ACC112 (cell line): ENCODE results near the gene PRDM5.

Experiments used
- H2AFZ ChIP-seq: fragments of 200-600 bp; sonication (generic); one replicate; pipeline ENCODE4 v1.6.0; 2017; ENCODE audit warnings: antibody characterized with exemption, low read length; ENCODE audit not compliant: unreplicated experiment
- H3K27ac ChIP-seq: fragments of 200-600 bp; sonication (generic); 2 replicates; pipeline ENCODE4 v1.5.1; 2014; ENCODE audit warnings: low read depth, mild to moderate bottlenecking, antibody characterized with exemption, low read length, moderate library complexity
- H3K27me3 ChIP-seq: fragments of 200-600 bp; sonication (generic); 2 replicates; pipeline ENCODE4 v1.6.1; 2014; ENCODE audit warnings: mild to moderate bottlenecking, antibody characterized with exemption, low read length, moderate library complexity, mixed read lengths; ENCODE audit not compliant: insufficient read depth
- H3K36me3 ChIP-seq: fragments of 200-600 bp; sonication (generic); 2 replicates; pipeline ENCODE4 v1.6.1; 2016; ENCODE audit warnings: mild to moderate bottlenecking, antibody characterized with exemption, low read length, moderate library complexity, mixed read lengths; ENCODE audit not compliant: insufficient read depth
- H3K4me1 ChIP-seq: fragments of 200-600 bp; sonication (generic); one replicate; pipeline ENCODE4 v1.6.1; 2016; ENCODE audit warnings: low read length, mixed read lengths; ENCODE audit not compliant: insufficient read depth, unreplicated experiment, control insufficient read depth
- H3K4me3 ChIP-seq: fragments of 200-600 bp; sonication (generic); 2 replicates; pipeline ENCODE4 v1.5.1; 2014; ENCODE audit warnings: mild to moderate bottlenecking, low read depth, low read length
- H3K79me2 ChIP-seq: fragments of 200-600 bp; sonication (generic); one replicate; pipeline ENCODE4 v1.6.0; 2016; ENCODE audit warnings: low read length; ENCODE audit not compliant: control insufficient read depth, unreplicated experiment, insufficient read depth

The PRDM5 gene

GRCh38 chr4:120927801-120928409 is 5.4 kb upstream of the PRDM5 start:
- H3K27me3 ChIP-seq, result no peaks in the 10 kb centered on the region
- H3K27ac ChIP-seq, result no peak overlapping the region

DNA sequence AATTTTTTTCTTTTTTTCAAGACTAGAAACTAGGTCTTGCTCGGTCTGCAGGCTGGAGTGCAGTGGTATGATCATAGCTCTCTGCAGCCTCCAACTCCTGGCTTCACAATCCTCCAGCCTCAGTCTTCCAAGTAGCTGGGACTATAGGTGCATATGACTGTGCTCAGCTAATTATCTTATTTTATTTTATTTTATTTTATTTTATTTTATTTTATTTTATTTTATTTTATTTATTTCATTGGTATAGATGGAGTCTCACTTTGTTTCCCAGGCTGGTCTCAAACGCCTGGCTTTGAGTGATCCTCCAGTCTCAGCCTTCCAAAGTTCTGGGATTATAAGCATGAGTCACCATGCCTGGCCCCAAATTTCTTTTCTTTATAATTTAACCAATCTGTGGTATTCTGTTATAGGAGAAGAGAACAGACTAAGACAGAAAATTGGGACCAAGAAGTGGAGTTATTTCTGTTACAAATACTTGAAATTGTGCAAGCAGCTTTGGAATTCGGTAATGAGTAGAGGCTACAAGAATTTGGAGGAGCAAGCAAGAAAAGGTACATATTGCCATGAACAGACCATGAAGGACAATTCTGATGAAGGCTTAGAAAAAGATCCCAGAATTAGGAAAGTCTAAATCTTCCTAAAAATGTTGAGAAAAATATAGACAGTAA is 4.0 kb upstream of the PRDM5 start:
- Histone ChIP-seq H3K4me3 (no peak overlapping the region), H3K27me3 (no peaks in the 10 kb centered on the region), H3K27ac (no peak overlapping the region), H3K79me2 (peaks cover under 1% of the 10 kb centered on the region), H2AFZ (no peak overlapping the region), H3K36me3 (no peaks in the 10 kb centered on the region), H3K4me1 (no peaks in the 10 kb centered on the region)

More at GRCh38 chr4:120927801-120928409, 5.4 kb upstream of the PRDM5 start:
- Histone ChIP-seq H3K4me1 (no peaks in the 10 kb centered on the region), H3K79me2 (no peaks in the 10 kb centered on the region), H3K4me3 (no peak overlapping the region), H2AFZ (no peak overlapping the region), H3K36me3 (no peaks in the 10 kb centered on the region)

- Histone ChIP-seq H3K79me2 (peaks cover 14% of the 10 kb centered on the region), H3K27me3 (no peaks in the 10 kb centered on the region), H2AFZ (no peak overlapping the region)
Measured at GRCh38 chr4:120924931-120925330, 2.4 kb upstream of the PRDM5 start.

DNA sequence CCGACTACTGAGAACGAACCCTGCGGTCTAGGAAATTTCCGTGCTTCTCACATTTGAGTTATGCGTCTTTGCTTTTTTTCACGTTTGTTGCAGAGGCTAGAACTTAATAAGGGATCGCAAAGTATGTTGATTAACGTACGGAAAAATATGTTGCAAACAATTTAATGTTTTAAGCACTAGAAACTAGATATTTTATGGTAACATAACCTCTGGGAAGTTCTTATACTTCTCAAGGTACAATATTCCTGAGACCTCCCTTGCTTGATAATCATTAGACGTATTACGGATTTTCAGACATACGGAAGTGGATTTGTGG is 639 bp upstream of the PRDM5 start:
- peaks cover 27% of the 10 kb centered on the region for H3K79me2 ChIP-seq
- peak overlapping the region; percentile 74 for H2AFZ ChIP-seq
- H3K4me1 ChIP-seq, result peaks cover 11% of the 10 kb centered on the region
- no peaks in the 10 kb centered on the region for H3K36me3 ChIP-seq
- peak overlapping the region; percentile 88 for H3K4me3 ChIP-seq
- no peaks in the 10 kb centered on the region for H3K27me3 ChIP-seq
- peak overlapping the region; percentile 62 for H3K27ac ChIP-seq

More at GRCh38 chr4:120924931-120925330, 2.4 kb upstream of the PRDM5 start:
- Histone ChIP-seq H3K4me1 (peaks cover 7% of the 10 kb centered on the region), H3K36me3 (no peaks in the 10 kb centered on the region), H3K27ac (no peak overlapping the region), H3K4me3 (no peak overlapping the region)

- Histone ChIP-seq H3K27ac (peak overlapping the region; percentile 62), H3K4me1 (peaks cover 11% of the 10 kb centered on the region), H2AFZ (peak overlapping the region; percentile 74), H3K27me3 (no peaks in the 10 kb centered on the region), H3K4me3 (peak overlapping the region; percentile 88), H3K79me2 (peaks cover 37% of the 10 kb centered on the region), H3K36me3 (no peaks in the 10 kb centered on the region)
Measured at GRCh38 chr4:120921456-120922380, 808 bp downstream of the PRDM5 start.

DNA sequence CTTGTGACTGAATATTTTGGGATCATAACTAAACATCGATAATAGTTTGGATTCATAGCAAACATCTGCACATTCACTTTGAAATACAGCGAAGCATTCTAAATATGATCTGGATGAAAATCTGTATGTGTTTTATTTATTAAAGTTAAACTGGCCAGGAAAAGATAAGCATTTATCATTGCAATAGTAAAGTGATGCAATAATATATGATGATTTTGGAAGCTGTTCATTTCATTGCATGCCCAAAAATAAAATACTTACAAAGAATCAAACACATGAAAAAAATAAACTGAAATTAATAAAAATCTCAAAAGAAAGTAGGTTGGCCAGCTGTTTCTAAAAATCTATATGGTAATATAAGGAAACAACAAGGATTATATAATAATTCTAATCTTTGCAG is 1.9 kb downstream of the PRDM5 start:
- H3K79me2 ChIP-seq, result peaks cover 44% of the 10 kb centered on the region
- H3K27me3 ChIP-seq, result no peaks in the 10 kb centered on the region
- H3K4me3 ChIP-seq, result peak overlapping the region; percentile 88; the same call in 1 of the 2 replicates
- no peak overlapping the region for H2AFZ ChIP-seq
- no peaks in the 10 kb centered on the region for H3K36me3 ChIP-seq
- H3K27ac ChIP-seq, result no peak overlapping the region
- peaks cover 11% of the 10 kb centered on the region for H3K4me1 ChIP-seq

DNA sequence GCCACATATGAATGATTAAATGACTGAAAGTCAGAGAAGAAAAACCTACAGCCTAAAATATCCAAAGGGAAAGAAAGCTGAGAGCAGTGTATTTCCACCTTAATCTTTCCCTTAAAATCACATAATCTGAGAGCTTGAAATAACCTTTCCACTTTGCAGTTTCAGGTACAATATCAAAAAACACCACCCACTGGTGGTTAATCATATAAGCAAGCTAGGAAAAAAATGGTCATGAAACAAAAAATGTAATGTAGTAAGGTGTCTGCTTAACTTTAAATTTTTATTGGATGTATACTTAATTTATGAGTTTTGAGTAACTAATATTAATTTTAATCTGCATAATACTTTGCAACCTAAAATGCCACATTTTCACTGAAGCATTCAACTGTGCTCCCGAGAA is 3.2 kb downstream of the PRDM5 start:
- no peak overlapping the region for H3K4me3 ChIP-seq
- no peaks in the 10 kb centered on the region for H3K27me3 ChIP-seq
- H3K36me3 ChIP-seq, result no peaks in the 10 kb centered on the region
- H3K4me1 ChIP-seq, result peaks cover 11% of the 10 kb centered on the region
- H3K27ac ChIP-seq, result no peak overlapping the region
- H2AFZ ChIP-seq, result no peak overlapping the region
- peaks cover 54% of the 10 kb centered on the region for H3K79me2 ChIP-seq

GRCh38 chr4:120918788-120919187 is 3.7 kb downstream of the PRDM5 start:
- no peak overlapping the region for H3K4me3 ChIP-seq
- no peaks in the 10 kb centered on the region for H3K27me3 ChIP-seq
- peaks cover 57% of the 10 kb centered on the region for H3K79me2 ChIP-seq
- no peak overlapping the region for H3K27ac ChIP-seq
- peaks cover 11% of the 10 kb centered on the region for H3K4me1 ChIP-seq
- H3K36me3 ChIP-seq, result no peaks in the 10 kb centered on the region
- H2AFZ ChIP-seq, result no peak overlapping the region

DNA sequence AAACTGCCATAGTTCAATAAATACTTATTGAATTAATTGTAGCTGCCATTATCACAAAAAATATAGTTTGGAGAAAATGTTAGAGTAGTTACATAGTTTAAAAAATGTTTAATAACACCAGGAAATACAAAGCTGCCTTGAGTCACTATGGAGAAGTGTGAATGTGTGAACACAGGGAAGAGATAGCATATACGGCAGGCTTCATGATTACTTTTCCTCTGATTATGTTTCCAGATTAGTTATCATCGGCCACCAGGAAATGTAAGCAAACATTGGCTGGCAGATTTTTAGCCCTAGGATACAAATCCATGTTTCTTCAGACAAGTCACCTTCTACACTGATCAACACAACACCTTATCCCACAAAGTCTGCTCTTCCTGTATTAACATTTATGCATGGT is 4.4 kb downstream of the PRDM5 start:
- peaks cover 11% of the 10 kb centered on the region for H3K4me1 ChIP-seq
- H3K4me3 ChIP-seq, result no peak overlapping the region
- H2AFZ ChIP-seq, result no peak overlapping the region
- H3K27ac ChIP-seq, result no peak overlapping the region
- H3K27me3 ChIP-seq, result no peaks in the 10 kb centered on the region
- peaks cover 62% of the 10 kb centered on the region for H3K79me2 ChIP-seq
- H3K36me3 ChIP-seq, result no peaks in the 10 kb centered on the region

GRCh38 chr4:120916937-120917336 is 5.6 kb downstream of the PRDM5 start:
- no peak overlapping the region for H2AFZ ChIP-seq
- H3K27me3 ChIP-seq, result no peaks in the 10 kb centered on the region
- no peak overlapping the region for H3K4me3 ChIP-seq
- H3K36me3 ChIP-seq, result no peaks in the 10 kb centered on the region
- peaks cover 65% of the 10 kb centered on the region for H3K79me2 ChIP-seq
- no peak overlapping the region for H3K27ac ChIP-seq
- peaks cover 11% of the 10 kb centered on the region for H3K4me1 ChIP-seq
